ENCODE data around the gene ENTPD1.

DNA sequence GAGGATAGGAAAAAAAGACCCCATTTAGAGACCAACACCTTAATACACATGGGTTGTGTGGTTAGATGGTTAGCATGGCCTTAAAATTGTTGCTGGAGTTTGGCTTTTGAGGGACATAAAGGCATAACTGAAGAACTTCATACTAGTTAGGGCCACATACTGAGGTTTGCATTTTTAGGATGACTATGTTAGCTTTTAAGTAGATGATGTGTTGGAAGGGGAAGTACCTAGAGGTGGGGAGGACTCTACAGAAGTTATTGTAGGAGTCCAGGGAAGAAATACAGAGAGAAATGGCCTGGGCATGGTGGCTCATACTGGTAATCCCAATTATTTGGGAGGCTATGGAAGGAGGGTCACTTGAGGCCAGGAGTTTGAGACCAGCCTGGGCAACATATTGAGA, 40.5 kb downstream of the ENTPD1 start:
- TF ChIP-seq, protein P1, sequence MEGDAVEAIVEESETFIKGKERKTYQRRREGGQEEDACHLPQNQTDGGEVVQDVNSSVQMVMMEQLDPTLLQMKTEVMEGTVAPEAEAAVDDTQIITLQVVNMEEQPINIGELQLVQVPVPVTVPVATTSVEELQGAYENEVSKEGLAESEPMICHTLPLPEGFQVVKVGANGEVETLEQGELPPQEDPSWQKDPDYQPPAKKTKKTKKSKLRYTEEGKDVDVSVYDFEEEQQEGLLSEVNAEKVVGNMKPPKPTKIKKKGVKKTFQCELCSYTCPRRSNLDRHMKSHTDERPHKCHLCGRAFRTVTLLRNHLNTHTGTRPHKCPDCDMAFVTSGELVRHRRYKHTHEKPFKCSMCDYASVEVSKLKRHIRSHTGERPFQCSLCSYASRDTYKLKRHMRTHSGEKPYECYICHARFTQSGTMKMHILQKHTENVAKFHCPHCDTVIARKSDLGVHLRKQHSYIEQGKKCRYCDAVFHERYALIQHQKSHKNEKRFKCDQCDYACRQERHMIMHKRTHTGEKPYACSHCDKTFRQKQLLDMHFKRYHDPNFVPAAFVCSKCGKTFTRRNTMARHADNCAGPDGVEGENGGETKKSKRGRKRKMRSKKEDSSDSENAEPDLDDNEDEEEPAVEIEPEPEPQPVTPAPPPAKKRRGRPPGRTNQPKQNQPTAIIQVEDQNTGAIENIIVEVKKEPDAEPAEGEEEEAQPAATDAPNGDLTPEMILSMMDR (IDR thresholded peaks at IDR 0.05; ENCODE audit: borderline replicate concordance, extremely low read depth, low read length, poor library complexity, severe bottlenecking), result no peak
- no peak for TF ChIP-seq EZH2 (IDR thresholded peaks at IDR 0.05; ENCODE audit: borderline replicate concordance, low read depth, low read length, severe bottlenecking)
